CD4-positive, CD25-positive, alpha-beta regulatory T cell (primary cell): ENCODE results near the gene ZBTB32. TPM values are rescaled to one million over a fixed set of nuclear protein-coding genes. Genes with fewer than 3 reads are reported as not detected.

Experiments
- polyA plus RNA-seq, 4 donors: library from polyadenylated mRNA; unstranded; fragments of 300-500 nt; fragmentation: Illumina TruSeq; gene quantifications; one replicate each; pipeline ENCODE4 v1.2.3, GENCODE V29; 2021
- total RNA-seq: library from RNA; stranded (reverse); gene quantifications from one replicate; pipeline ENCODE4 v1.2.3, GENCODE V29; 2022

Gene ZBTB32
- total and polyA plus RNA-seq, 5 donors from 2014 or later: 3.1 to 42.0 (median 5.2) TPM

Other genes with a start within 250 kb of the ZBTB32 start
- not detected for gene KRTDAP, start 214.1 kb upstream of the ZBTB32 start, total RNA-seq
- gene KRTDAP, start 214.1 kb upstream of the ZBTB32 start, polyA plus RNA-seq: not detected
- not detected for gene DMKN, start 190.9 kb upstream of the ZBTB32 start, total RNA-seq
- gene DMKN, start 190.9 kb upstream of the ZBTB32 start, polyA plus RNA-seq: 1 to 10 TPM in 2 of 4 donors, under 1 TPM in 1, not detected in 1; 0.74 to 1.6 (median 1.0) TPM
- not detected for gene SBSN, start 176.2 kb upstream of the ZBTB32 start, total RNA-seq
- gene SBSN, start 176.2 kb upstream of the ZBTB32 start, polyA plus RNA-seq: not detected
- gene GAPDHS, start 171.1 kb upstream of the ZBTB32 start, total RNA-seq: not detected
- gene GAPDHS, start 171.1 kb upstream of the ZBTB32 start, polyA plus RNA-seq: not detected
- gene TMEM147, start 158.9 kb upstream of the ZBTB32 start, total RNA-seq: 37.1 TPM
- 100 to 1,000 TPM; 155 to 179 (median 160) TPM for gene TMEM147, start 158.9 kb upstream of the ZBTB32 start, polyA plus RNA-seq
- not detected for gene ATP4A, start 140.9 kb upstream of the ZBTB32 start, total RNA-seq
- gene ATP4A, start 140.9 kb upstream of the ZBTB32 start, polyA plus RNA-seq: not detected
- not detected for gene PMIS2, start 118.4 kb upstream of the ZBTB32 start, total RNA-seq
- not detected for gene PMIS2, start 118.4 kb upstream of the ZBTB32 start, polyA plus RNA-seq
- gene HAUS5, start 91.8 kb upstream of the ZBTB32 start, total RNA-seq: 25.9 TPM
- gene HAUS5, start 91.8 kb upstream of the ZBTB32 start, polyA plus RNA-seq: 1 to 10 TPM; 5.1 to 8.1 (median 6.6) TPM
- 52.3 TPM for gene RBM42, start 75.5 kb upstream of the ZBTB32 start, total RNA-seq
- gene RBM42, start 75.5 kb upstream of the ZBTB32 start, polyA plus RNA-seq: 10 to 100 TPM; 54.4 to 69.0 (median 59.2) TPM
- gene ETV2, start 62.8 kb upstream of the ZBTB32 start, total RNA-seq: not detected
- gene ETV2, start 62.8 kb upstream of the ZBTB32 start, polyA plus RNA-seq: under 1 TPM in 3 of 4 donors, not detected in 1; 0.44 to 0.67 (median 0.46) TPM
- 249 TPM for gene COX6B1, start 56.2 kb upstream of the ZBTB32 start, total RNA-seq
- gene COX6B1, start 56.2 kb upstream of the ZBTB32 start, polyA plus RNA-seq: 100 to 1,000 TPM; 854 to 919 (median 912) TPM
- not detected for gene UPK1A, start 38.0 kb upstream of the ZBTB32 start, total RNA-seq
- gene UPK1A, start 38.0 kb upstream of the ZBTB32 start, polyA plus RNA-seq: not detected
- 73.0 TPM for gene KMT2B, start 13.4 kb downstream of the ZBTB32 start, total RNA-seq
- gene KMT2B, start 13.4 kb downstream of the ZBTB32 start, polyA plus RNA-seq: 1 to 10 TPM in 1 of 4 donors, under 1 TPM in 3; 0.45 to 1.1 (median 0.68) TPM
- 80.5 TPM for gene IGFLR1, start 37.9 kb downstream of the ZBTB32 start, total RNA-seq
- 100 to 1,000 TPM; 109 to 151 (median 125) TPM for gene IGFLR1, start 37.9 kb downstream of the ZBTB32 start, polyA plus RNA-seq
- gene U2AF1L4, start 40.9 kb downstream of the ZBTB32 start, total RNA-seq: 70.8 TPM
- gene U2AF1L4, start 40.9 kb downstream of the ZBTB32 start, polyA plus RNA-seq: 10 to 100 TPM; 48.4 to 66.5 (median 58.5) TPM
- gene PSENEN, start 41.1 kb downstream of the ZBTB32 start, total RNA-seq: 21.1 TPM
- gene PSENEN, start 41.1 kb downstream of the ZBTB32 start, polyA plus RNA-seq: 10 to 100 TPM; 66.1 to 99.6 (median 72.9) TPM
- gene LIN37, start 44.0 kb downstream of the ZBTB32 start, total RNA-seq: 11.7 TPM
- 10 to 100 TPM in 3 of 4 donors, 1 to 10 TPM in 1; 9.9 to 16.5 (median 11.8) TPM for gene LIN37, start 44.0 kb downstream of the ZBTB32 start, polyA plus RNA-seq
- not detected for gene HSPB6, start 52.5 kb downstream of the ZBTB32 start, total RNA-seq
- not detected for gene HSPB6, start 52.5 kb downstream of the ZBTB32 start, polyA plus RNA-seq
- gene PROSER3, start 53.6 kb downstream of the ZBTB32 start, total RNA-seq: 39.5 TPM
- 1 to 10 TPM; 4.3 to 6.4 (median 5.0) TPM for gene PROSER3, start 53.6 kb downstream of the ZBTB32 start, polyA plus RNA-seq
- 46.7 TPM for gene ARHGAP33, start 71.0 kb downstream of the ZBTB32 start, total RNA-seq
- under 1 TPM in 1 of 4 donors, not detected in 3; 0.40 TPM for gene ARHGAP33, start 71.0 kb downstream of the ZBTB32 start, polyA plus RNA-seq
- not detected for gene PRODH2, start 108.3 kb downstream of the ZBTB32 start, total RNA-seq
- gene PRODH2, start 108.3 kb downstream of the ZBTB32 start, polyA plus RNA-seq: not detected
- gene NPHS1, start 147.9 kb downstream of the ZBTB32 start, total RNA-seq: not detected
- not detected for gene NPHS1, start 147.9 kb downstream of the ZBTB32 start, polyA plus RNA-seq
- not detected for gene KIRREL2, start 152.4 kb downstream of the ZBTB32 start, total RNA-seq
- not detected for gene KIRREL2, start 152.4 kb downstream of the ZBTB32 start, polyA plus RNA-seq
- gene APLP1, start 164.0 kb downstream of the ZBTB32 start, total RNA-seq: not detected
- not detected for gene APLP1, start 164.0 kb downstream of the ZBTB32 start, polyA plus RNA-seq
- 120 TPM for gene NFKBID, start 196.0 kb downstream of the ZBTB32 start, total RNA-seq
- 1 to 10 TPM; 2.7 to 4.2 (median 3.6) TPM for gene NFKBID, start 196.0 kb downstream of the ZBTB32 start, polyA plus RNA-seq
- gene HCST, start 198.0 kb downstream of the ZBTB32 start, total RNA-seq: 104 TPM
- 100 to 1,000 TPM; 640 to 863 (median 760) TPM for gene HCST, start 198.0 kb downstream of the ZBTB32 start, polyA plus RNA-seq
- gene TYROBP, start 203.7 kb downstream of the ZBTB32 start, total RNA-seq: not detected
- 1 to 10 TPM in 3 of 4 donors, under 1 TPM in 1; 0.49 to 6.9 (median 2.1) TPM for gene TYROBP, start 203.7 kb downstream of the ZBTB32 start, polyA plus RNA-seq
- gene LRFN3, start 231.8 kb downstream of the ZBTB32 start, total RNA-seq: 7.7 TPM
- gene LRFN3, start 231.8 kb downstream of the ZBTB32 start, polyA plus RNA-seq: 1 to 10 TPM in 1 of 4 donors, under 1 TPM in 3; 0.63 to 1.4 (median 0.84) TPM